Tongue (tissue), 2 donors: ENCODE measurements around the gene ERICH6B. TPM values are rescaled to one million over a fixed set of nuclear protein-coding genes. Genes with fewer than 3 reads are reported as not detected.

ENCODE experiments used
- DNase-seq: peaks from one replicate; pipeline ENCODE4 v3.0.0-alpha.2; 2015
- total RNA-seq: library from RNA; depleted of rRNA; stranded (reverse); fragments of >200 nt; gene quantifications from one replicate; pipeline ENCODE4 v1.2.3, GENCODE V29; 2014

Gene ERICH6B
- total RNA-seq, 1 donor from 2014 or later: not detected

- DNase-seq: no peak
Measured at GRCh38 chr13:45542391-45542790, 73.1 kb downstream of the ERICH6B start.

- no peak for DNase-seq
Measured at GRCh38 chr13:45541806-45542205, 73.7 kb downstream of the ERICH6B start.

- no peak for DNase-seq
Measured at GRCh38 chr13:45540864-45541263, 74.7 kb downstream of the ERICH6B start.

GRCh38 chr13:45540195-45540594 lies 75.3 kb downstream of the ERICH6B start:
- no peak for DNase-seq

GRCh38 chr13:45538382-45538781 lies 77.2 kb downstream of the ERICH6B start:
- DNase-seq: no peak

GRCh38 chr13:45537516-45537915 lies 78.0 kb downstream of the ERICH6B start:
- DNase-seq: peak; percentile 17

DNA sequence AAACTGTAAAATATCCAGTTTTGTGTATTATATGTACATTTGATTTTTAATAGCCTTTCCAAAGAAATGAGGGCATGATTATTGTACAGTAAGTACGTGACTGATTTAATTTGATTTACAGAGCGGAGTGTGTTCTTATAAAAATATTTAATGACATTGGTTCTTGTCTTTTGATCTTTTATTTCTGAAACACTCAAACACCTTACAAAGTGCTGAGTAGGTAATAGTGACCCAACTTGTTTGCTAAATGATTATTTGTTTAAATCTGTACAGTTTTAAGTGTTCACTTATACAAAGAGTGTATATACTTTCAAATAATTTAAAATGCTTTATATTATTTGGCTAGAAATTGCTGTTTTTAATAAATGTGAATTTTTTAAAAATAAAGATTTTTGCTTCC lies 79.3 kb downstream of the ERICH6B start:
- no peak for DNase-seq

- DNase-seq: no peak
Measured at GRCh38 chr13:45534604-45535003, 80.9 kb downstream of the ERICH6B start.

- DNase-seq: no peak
Measured at GRCh38 chr13:45529758-45530157, 85.8 kb downstream of the ERICH6B start.

GRCh38 chr13:45527699-45528462 lies 87.7 kb downstream of the ERICH6B start:
- DNase-seq: no peak

- no peak for DNase-seq
Measured at GRCh38 chr13:45522571-45522970, 93.0 kb downstream of the ERICH6B start.

- DNase-seq: no peak
Measured at GRCh38 chr13:45521297-45521696, 94.2 kb downstream of the ERICH6B start.

DNA sequence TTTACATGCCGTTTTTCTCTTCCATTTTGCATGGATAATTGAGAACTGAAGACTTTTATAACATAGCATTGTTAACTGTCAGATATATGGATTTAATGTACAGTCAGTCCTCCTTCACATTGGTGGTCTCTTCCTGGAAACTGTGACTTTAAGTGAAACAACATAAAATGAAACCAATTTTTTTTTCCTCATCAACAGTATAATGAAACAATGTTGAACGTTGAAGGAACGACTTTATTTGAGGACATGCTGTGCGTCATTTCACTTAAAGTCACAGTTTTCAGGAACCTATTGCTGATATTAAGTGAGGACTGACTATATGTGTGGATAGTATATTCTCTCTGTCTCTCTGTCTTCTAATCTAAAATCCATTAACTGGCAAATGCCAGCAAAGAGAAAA lies 96.0 kb downstream of the ERICH6B start:
- DNase-seq: no peak

- DNase-seq: no peak
Measured at GRCh38 chr13:45518525-45519245, 96.9 kb downstream of the ERICH6B start.

- no peak for DNase-seq
Measured at GRCh38 chr13:45516757-45517156, 98.8 kb downstream of the ERICH6B start.

GRCh38 chr13:45512098-45512496 lies 103.4 kb downstream of the ERICH6B start:
- no peak for DNase-seq

DNA sequence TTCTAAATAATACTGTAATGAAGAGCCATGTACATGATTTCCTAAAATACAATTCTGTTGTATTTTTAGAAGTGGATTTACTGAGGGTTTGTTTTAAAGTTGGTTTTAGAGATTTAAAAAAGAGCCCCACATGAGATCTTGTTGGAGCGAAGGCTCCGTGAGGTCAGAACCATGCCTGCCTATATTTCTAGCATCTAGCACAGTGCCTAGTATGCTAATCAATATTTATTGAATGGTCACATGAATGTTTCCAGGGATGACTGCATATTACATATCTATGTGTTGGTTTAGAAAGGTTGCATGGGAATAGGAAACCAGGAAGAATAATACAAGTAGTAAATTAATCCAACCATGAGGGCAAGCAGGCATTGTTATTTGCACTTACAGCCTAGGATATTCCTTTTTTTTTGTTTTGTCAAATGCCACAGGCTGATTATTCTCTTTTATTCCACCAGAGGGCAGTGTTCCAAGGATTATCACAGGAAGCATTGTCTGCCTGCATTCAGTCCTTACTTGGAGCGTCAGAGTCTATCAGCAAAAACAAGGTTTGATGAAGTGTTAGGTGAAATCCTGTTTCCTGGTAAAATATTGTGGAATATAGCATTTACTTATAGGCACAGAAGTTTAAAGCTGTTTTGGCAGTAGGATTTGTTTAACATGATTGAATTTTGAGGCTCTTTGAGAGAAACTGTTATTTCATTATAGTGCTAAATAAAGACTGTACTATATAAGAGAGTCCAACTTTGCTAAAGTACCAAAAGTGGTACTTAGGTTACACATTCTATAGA lies 104.0 kb downstream of the ERICH6B start:
- DNase-seq: peak; percentile 89

- DNase-seq: no peak
Measured at GRCh38 chr13:45510672-45511071, 104.9 kb downstream of the ERICH6B start.

DNA sequence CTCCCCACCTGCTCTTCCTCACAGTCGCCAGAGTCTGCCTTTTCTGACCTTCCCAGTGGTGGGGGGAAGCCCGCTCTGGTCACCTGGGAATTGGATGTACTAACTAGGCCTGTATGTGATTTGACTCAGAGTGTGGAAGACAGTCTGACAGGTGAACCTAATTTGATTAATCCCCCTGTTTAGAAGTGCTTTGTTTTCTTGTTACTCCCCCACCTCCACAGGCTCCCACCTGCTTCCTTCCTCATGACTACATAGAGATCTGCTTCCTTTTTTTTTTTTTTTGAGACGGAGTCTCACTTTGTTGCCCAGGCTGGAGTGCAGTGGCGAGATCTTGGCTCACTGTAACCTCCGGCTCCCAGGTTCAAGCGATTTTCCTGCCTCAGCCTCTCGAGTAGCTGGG lies 106.8 kb downstream of the ERICH6B start:
- DNase-seq: no peak

- DNase-seq: no peak
Measured at GRCh38 chr13:45506811-45507210, 108.7 kb downstream of the ERICH6B start.

- no peak for DNase-seq
Measured at GRCh38 chr13:45503658-45504057, 111.9 kb downstream of the ERICH6B start.

GRCh38 chr13:45501175-45501526 lies 114.4 kb downstream of the ERICH6B start:
- no peak for DNase-seq
